Measurements from ENCODE around the gene HSPB2. TPM values are rescaled to one million over a fixed set of nuclear protein-coding genes. Genes with fewer than 3 reads are reported as not detected.

Gene HSPB2
- total RNA-seq, 1 donor from 2014 or later = 37.0 TPM

GRCh38 chr11:111911563-111912401, 752 bp upstream of the HSPB2 start, which contains the start of gene CRYAB:
CRYAB (minus strand) TSS chr11:111911770; CDS start chr11:111911724, 46 bp downstream.
- DNase-seq (peak; percentile 91), ATAC-seq (peak; percentile 77)
- intact Hi-C loops (cut with micrococcal nuclease) = no loop called here

GRCh38 chr11:111913031-111913861, 712 bp downstream of the HSPB2 start:
- intact Hi-C loops (cut with micrococcal nuclease) = no loop called here
- ATAC-seq (peak; percentile 29), DNase-seq (peak; percentile 49)

- ATAC-seq (peak; percentile 13), DNase-seq (peak; percentile 43)
- intact Hi-C loops (cut with micrococcal nuclease) = no loop called here
Observed at GRCh38 chr11:111913997-111914396, 1.5 kb downstream of the HSPB2 start.

- intact Hi-C loops (cut with micrococcal nuclease) = no loop called here
- DNase-seq (no peak), ATAC-seq (no peak)
Observed at GRCh38 chr11:111916768-111917167, 4.2 kb downstream of the HSPB2 start.

GRCh38 chr11:111917312-111917711, 4.8 kb downstream of the HSPB2 start:
- intact Hi-C loops (cut with micrococcal nuclease) = no loop called here
- DNase-seq (no peak), ATAC-seq (no peak)

- ATAC-seq (no peak), DNase-seq (no peak)
- intact Hi-C loops (cut with micrococcal nuclease) = no loop called here
Observed at GRCh38 chr11:111917788-111918187, 5.3 kb downstream of the HSPB2 start.

GRCh38 chr11:111918390-111919256, 6.1 kb downstream of the HSPB2 start, which contains the start of gene C11orf52:
C11orf52 (plus strand) TSS chr11:111918913; CDS start chr11:111918973, 60 bp downstream.
- DNase-seq = peak; percentile 40

GRCh38 chr11:111920908-111921307, 8.4 kb downstream of the HSPB2 start:
- no peak for DNase-seq
- intact Hi-C loops (cut with micrococcal nuclease) = loop anchor here (10.0 kb wide), 1 partner anchor 46 kb away; the partner anchor contains the start of genes ALG9, CFAP68 and FDXACB1
- ATAC-seq = peak; percentile 11

More at GRCh38 chr11:111918390-111919256, 6.1 kb downstream of the HSPB2 start, which contains the start of gene C11orf52:
- intact Hi-C loops (cut with micrococcal nuclease) = no loop called here
- peak; percentile 7 for ATAC-seq

- no peak for ATAC-seq
- DNase-seq = no peak
- intact Hi-C loops (cut with micrococcal nuclease) = loop anchor here (10.0 kb wide), 1 partner anchor 47 kb away; the partner anchor contains the start of genes ALG9, CFAP68 and FDXACB1
Observed at GRCh38 chr11:111921541-111922230, 9.2 kb downstream of the HSPB2 start.

- intact Hi-C loops (cut with micrococcal nuclease) = loop anchor here (10.0 kb wide), 1 partner anchor 48 kb away; the partner anchor contains the start of genes ALG9, CFAP68 and FDXACB1
- ATAC-seq = peak; percentile 42
- DNase-seq = no peak
Observed at GRCh38 chr11:111922803-111923202, 10.3 kb downstream of the HSPB2 start.

- intact Hi-C loops (cut with micrococcal nuclease) = loop anchor here (10.0 kb wide), 1 partner anchor 49 kb away; the partner anchor contains the start of genes ALG9, CFAP68 and FDXACB1
- no peak for DNase-seq
- peak; percentile 3 for ATAC-seq
Observed at GRCh38 chr11:111923351-111923788, 10.8 kb downstream of the HSPB2 start.

GRCh38 chr11:111923951-111924350, 11.4 kb downstream of the HSPB2 start:
- intact Hi-C loops (cut with micrococcal nuclease) = loop anchor here (10.0 kb wide), 1 partner anchor 49 kb away; the partner anchor contains the start of genes ALG9, CFAP68 and FDXACB1
- DNase-seq (no peak), ATAC-seq (no peak)

- DNase-seq (no peak), ATAC-seq (no peak)
- intact Hi-C loops (cut with micrococcal nuclease) = loop anchor here (10.0 kb wide), 1 partner anchor 51 kb away; the partner anchor contains the start of genes ALG9, CFAP68 and FDXACB1
Observed at GRCh38 chr11:111925953-111926352, 13.4 kb downstream of the HSPB2 start.

- intact Hi-C loops (cut with micrococcal nuclease) = loop anchor here (10.0 kb wide), 1 partner anchor 52 kb away; the partner anchor contains the start of genes ALG9, CFAP68 and FDXACB1
- ATAC-seq (peak; percentile 94), DNase-seq (peak; percentile 98)
Observed at GRCh38 chr11:111926505-111927391, 14.2 kb downstream of the HSPB2 start.

- ATAC-seq = no peak
Observed at GRCh38 chr11:111930472-111930871, 17.9 kb downstream of the HSPB2 start.

GRCh38 chr11:111932611-111932950, 20.0 kb downstream of the HSPB2 start:
- intact Hi-C loops (cut with micrococcal nuclease) = loop anchor here (5.0 kb wide), 2 partner anchors 50 to 90 kb away; no protein-coding TSS in a partner anchor
- ATAC-seq (no peak), DNase-seq (no peak)

More at GRCh38 chr11:111930472-111930871, 17.9 kb downstream of the HSPB2 start:
- DNase-seq = no peak
- intact Hi-C loops (cut with micrococcal nuclease) = loop anchor here (5.0 kb wide), 2 partner anchors 52 to 92 kb away; no protein-coding TSS in a partner anchor

All from left ventricle myocardium superior (tissue), 1 donor.